ENCODE results near the gene LKAAEAR1.
"Not testable (repeated sequence)": the region's sequence is repeated elsewhere in the genome, so short reads cannot be mapped to it uniquely, and the experiment has no call there.

GRCh38 chr20:64117432-64117777 is 33.2 kb upstream of the LKAAEAR1 start:
- TF ChIP-seq POLR2AphosphoS5, CTCF (IDR thresholded peaks at IDR 0.05): not testable (repeated sequence)
